GM19372 (cell line): ENCODE results near the gene STAMBP.
"Not testable (repeated sequence)": the region's sequence is repeated elsewhere in the genome, so short reads cannot be mapped to it uniquely, and the experiment has no call there.

Experiments
- ATAC-seq: cut with Tn5 transposase; IDR thresholded peaks from one replicate; pipeline ENCODE4 v1.9.1; 2021; ENCODE audit warnings: mild to moderate bottlenecking, low read depth, moderate library complexity; ENCODE audit not compliant: unreplicated experiment

The STAMBP gene

DNA sequence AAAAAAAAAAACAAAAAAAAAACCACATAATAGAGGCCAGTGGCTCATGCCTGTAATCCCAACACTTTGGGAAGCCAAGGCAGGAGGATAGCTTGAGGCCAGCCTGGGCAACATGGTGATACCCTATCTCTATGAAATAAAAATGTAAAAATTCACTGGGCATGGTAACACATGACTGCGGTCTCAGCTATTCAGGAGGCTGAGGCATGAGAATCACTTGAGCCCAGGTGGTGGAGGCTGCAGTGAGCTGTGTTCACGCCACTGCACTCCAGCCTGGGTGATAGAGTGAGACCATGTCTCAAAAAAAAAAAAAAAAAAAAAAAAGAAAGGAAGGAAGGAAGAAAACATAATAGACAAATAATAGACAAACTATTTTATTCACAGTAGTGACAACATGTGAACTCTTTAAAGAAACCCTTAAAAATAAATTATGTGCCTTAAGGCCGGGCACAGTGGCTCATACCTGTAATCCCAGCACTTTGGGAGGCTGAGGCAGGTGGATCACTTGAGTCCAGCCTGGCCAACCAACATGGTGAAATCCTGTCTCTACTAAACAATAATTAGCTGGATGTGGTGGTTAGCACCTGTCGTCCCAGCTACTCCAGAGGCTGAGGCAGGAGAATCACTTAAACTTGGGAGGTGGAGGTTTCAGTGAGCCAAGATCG lies 75.3 kb downstream of the STAMBP start:
- not testable (repeated sequence) for ATAC-seq

- ATAC-seq: no peak
These were observed 76.2 kb downstream of the STAMBP start for GRCh38 chr2:73904952-73905351.

GRCh38 chr2:73906847-73907505 lies 78.2 kb downstream of the STAMBP start:
- ATAC-seq: no peak

GRCh38 chr2:73907840-73908452 lies 79.2 kb downstream of the STAMBP start:
- ATAC-seq: no peak

DNA sequence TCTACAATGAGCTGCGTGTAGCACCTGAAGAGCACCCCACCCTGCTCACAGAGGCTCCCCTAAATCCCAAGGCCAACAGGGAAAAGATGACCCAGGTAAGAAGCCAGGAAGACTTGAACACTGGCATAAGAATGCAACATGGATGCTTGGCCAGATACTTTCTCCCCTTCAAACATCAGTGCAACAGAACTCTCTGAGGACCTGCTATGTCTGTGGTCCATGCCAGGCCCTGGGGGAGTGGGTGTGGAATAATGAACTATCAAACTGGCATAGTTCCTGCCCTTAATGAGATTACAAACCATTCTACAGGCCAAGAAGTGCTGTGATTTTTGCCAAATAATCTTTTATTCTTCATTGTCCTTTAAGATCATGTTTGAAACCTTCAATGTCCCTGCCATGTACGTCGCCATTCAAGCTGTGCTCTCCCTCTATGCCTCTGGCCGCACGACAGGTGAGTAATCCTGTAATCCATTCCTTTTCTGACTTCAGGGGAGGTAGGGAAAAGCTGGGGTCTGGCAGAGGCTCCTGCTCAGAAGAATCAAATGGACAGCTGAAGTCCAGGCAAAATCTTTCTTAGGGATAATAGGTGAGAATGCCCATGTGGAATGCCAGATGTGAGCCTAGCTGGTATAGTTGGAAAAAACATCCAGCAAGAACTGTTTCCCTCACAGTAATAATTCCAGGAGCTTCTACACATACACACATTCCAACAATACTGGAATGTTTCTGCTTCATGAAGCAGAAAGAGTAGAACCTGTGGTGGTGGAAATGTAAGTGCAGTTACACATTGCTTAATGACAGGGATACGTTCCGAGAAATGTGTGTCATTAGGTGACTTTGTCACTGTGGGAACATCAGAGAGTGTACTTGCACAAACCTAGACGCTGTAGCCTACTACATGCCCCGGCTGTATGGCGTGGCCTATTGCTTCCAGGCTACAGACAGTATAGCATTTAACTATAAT lies 80.2 kb downstream of the STAMBP start:
- ATAC-seq: no peak

DNA sequence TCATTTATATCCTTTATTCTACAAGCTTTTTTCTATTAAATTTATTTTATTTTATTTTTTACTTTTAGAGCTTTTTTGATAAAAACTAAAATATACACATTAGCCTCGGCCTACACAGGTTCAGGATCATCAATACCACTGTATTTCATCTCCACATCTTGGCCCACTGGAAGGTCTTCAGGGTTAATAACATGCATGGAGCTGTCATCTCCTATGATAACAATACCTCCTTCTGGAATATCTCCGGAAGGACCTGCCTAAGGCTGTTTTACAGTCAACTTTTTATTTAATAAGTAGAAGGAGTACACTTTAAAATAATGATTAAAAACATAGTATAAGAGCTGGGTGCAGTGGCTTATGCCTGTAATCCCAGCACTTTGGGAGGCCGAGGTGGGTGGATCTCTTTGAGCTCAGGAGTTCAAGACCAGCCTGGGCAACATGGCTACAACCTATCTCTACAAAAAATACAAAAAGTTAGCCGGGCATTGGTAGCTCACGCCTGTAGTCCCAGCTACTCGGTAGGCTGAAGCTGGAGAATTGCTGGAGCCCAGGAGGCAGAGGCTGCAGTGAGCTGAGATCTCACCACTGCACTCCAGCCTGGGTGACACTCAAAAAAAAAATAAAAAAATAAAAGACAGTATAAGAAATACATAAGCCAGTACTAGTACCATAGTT lies 82.2 kb downstream of the STAMBP start:
- ATAC-seq: no peak

GRCh38 chr2:73911548-73912208 lies 82.9 kb downstream of the STAMBP start:
- no peak for ATAC-seq

GRCh38 chr2:73913414-73914054 lies 84.8 kb downstream of the STAMBP start:
- no peak for ATAC-seq

GRCh38 chr2:73914667-73915066 lies 85.9 kb downstream of the STAMBP start:
- no peak for ATAC-seq

DNA sequence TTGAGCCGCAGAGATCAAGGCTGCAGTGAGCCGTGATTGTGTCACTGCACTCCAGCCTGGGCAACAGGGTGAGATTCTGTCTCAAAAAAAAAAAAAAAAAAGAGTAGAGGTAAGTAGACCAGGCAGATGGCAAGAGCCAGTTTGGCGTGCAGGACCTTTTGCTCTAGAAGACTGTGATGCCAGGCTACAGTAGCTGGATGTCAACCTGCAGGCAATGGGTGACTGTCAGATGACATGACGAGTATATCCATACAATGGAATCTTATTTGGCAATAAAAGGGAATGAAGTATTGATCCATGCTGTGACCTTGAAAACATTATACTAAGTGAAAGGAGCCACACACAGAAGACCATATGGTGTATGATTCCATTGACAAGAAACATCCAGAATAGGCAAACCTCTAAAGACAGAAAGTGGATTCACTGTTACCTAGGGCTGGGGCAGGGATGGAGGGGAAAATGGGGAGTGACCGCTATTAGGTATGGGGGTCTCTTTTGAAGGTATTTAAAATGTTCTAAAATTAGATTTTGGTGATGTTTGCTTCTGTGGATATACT lies 86.8 kb downstream of the STAMBP start:
- ATAC-seq: no peak

GRCh38 chr2:73916666-73917065 lies 87.9 kb downstream of the STAMBP start:
- no peak for ATAC-seq

DNA sequence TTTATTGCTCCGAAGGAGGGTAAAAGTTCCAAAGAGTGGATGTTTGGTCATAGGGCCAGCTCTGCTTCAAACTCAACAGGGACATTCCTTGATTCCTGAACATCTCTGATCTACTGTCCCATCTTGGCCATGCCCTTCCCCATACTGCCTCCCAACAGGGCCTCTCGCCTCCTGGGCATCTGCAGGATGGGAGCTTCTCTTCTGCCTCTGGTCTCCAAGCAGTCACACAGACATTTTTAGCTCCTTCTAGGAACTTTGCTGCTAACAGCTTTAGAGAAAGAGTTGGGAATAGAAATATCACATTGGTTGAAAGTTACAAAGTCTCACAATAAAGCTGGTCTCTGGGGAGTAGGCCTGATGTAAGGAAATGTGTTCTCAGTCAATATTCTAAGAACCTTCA lies 88.5 kb downstream of the STAMBP start:
- ATAC-seq: no peak

GRCh38 chr2:73917696-73918207 lies 89.0 kb downstream of the STAMBP start:
- ATAC-seq: no peak

- ATAC-seq: no peak
These were observed 90.1 kb downstream of the STAMBP start for GRCh38 chr2:73918856-73919255.

DNA sequence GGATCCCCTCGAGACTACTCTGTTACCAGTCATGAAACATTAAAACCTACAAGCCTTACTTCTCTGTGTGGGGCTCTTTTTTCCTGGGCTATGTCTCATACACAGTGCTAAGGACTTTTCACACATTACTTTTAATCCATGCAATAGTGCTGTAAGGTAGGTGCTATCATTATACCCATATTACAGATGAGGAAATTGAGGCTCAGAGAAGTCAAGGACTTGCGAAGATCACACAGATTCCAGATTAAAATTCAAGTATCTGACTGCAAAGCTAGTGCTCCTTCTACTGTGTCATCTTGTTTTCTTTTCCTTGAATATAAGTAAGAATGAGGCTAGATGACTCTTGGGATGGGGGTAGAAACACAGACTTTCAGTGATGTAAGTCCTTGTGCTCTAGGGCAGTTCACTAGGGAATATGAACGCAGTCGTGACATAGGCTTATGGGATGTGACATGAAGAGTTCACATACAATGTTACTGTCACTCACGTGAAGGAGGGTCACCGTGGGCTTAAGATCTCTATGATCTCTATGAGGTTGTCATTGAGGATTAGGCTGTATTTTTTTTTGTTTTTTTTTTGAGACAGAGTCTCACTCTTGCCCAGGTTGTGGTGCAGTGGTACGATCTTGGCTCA lies 91.0 kb downstream of the STAMBP start:
- ATAC-seq: no peak

DNA sequence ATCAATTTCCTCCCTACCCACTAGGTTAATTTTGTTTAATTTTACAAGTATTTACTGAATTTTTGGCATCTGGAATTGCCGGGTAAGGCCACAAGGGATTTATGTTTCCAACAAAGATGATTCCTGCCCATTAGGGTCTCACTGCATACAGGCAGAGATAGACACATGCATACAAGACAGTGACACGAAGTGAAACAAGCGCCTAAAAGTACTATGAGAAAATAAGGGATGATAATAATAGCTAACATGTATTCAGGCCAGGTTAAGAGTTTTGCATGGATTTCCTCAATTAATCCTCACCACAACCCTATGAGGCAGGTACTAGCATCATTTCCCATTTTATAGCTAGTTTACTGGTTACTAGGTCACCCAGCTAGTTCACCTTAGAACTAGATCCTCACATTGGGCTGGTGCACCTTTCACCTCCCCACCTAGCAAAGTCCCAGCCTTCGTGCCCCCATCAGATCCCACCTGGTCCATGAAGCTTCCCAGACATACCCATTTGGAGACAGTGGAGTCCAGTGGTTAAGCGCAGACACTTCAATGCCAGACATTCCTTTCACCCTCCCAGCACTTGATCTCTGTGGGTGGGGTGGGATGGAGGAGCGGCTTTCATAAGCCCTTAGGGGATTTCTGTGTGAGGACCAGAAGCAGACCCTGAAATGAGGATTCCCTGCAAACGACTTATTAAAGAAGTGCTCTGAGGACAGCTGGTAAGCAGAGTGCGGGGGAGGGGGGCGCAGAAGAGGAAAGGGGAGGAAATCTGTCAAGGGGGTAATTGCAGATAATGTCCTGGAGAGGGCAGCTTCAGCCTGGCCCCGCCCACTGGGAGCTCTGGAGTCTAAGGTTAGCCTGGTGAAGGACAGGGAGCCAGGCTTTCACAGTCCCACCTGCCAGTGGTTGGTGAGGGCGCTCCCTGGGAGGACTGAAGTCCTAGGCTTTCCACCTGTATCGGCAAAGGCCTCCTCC lies 92.1 kb downstream of the STAMBP start:
- ATAC-seq: no peak

- ATAC-seq: no peak
These were observed 92.8 kb downstream of the STAMBP start for GRCh38 chr2:73921581-73921980.
